ENCODE data around the gene TEX53. TPM values are rescaled to one million over a fixed set of nuclear protein-coding genes. Genes with fewer than 3 reads are reported as not detected.

The TEX53 gene
- total RNA-seq, 4 donors from 2014 or later, result not detected

GRCh38 chr9:114671605-114672004 lies 14.0 kb upstream of the TEX53 start:
- DNase-seq (ENCODE audit: low spot score in 2 of 2), result no peak
- intact Hi-C loops (cut with DNase I; ENCODE audit: low total_unique reads), result no loop called here
- TF ChIP-seq POLR2A (IDR thresholded peaks at IDR 0.05), result no peak
- TF ChIP-seq CTCF (IDR thresholded peaks at IDR 0.05), result no peak
- WGBS, 2 donors, result 40 to 50% methylated on average over 1 of the region's 1 CpG
- H3K4me3 ChIP-seq (ENCODE audit: low read depth, poor library complexity, severe bottlenecking), result no peak overlapping the region

GRCh38 chr9:114669961-114670360 lies 12.4 kb upstream of the TEX53 start:
- no peak overlapping the region for H3K4me3 ChIP-seq (ENCODE audit: low read depth, poor library complexity, severe bottlenecking)
- intact Hi-C loops (cut with DNase I; ENCODE audit: low total_unique reads), result no loop called here
- no peak for TF ChIP-seq CTCF (IDR thresholded peaks at IDR 0.05)
- TF ChIP-seq POLR2A (IDR thresholded peaks at IDR 0.05), result no peak
- DNase-seq (ENCODE audit: low spot score in 2 of 2), result no peak

GRCh38 chr9:114668146-114668545 lies 10.5 kb upstream of the TEX53 start:
- DNase-seq (ENCODE audit: low spot score in 2 of 2), result no peak
- WGBS, 2 donors, result 74 to 78% methylated on average over 6 of the region's 6 CpGs

GRCh38 chr9:114666851-114667250 lies 9.2 kb upstream of the TEX53 start:
- 63 to 84% methylated on average over 4 of the region's 4 CpGs for WGBS, 2 donors
- no peak overlapping the region for H3K4me3 ChIP-seq (ENCODE audit: low read depth, poor library complexity, severe bottlenecking)
- intact Hi-C loops (cut with DNase I; ENCODE audit: low total_unique reads), result no loop called here
- TF ChIP-seq POLR2A (IDR thresholded peaks at IDR 0.05), result no peak
- no peak for TF ChIP-seq CTCF (IDR thresholded peaks at IDR 0.05)
- no peak for DNase-seq (ENCODE audit: low spot score in 2 of 2)

More at GRCh38 chr9:114668146-114668545, 10.5 kb upstream of the TEX53 start:
- no peak overlapping the region for H3K4me3 ChIP-seq (ENCODE audit: low read depth, poor library complexity, severe bottlenecking)
- no peak for TF ChIP-seq CTCF (IDR thresholded peaks at IDR 0.05)
- no peak for TF ChIP-seq POLR2A (IDR thresholded peaks at IDR 0.05)
- intact Hi-C loops (cut with DNase I; ENCODE audit: low total_unique reads), result no loop called here

- H3K4me3 ChIP-seq (ENCODE audit: low read depth, poor library complexity, severe bottlenecking), result no peak overlapping the region
- no peak for TF ChIP-seq CTCF (IDR thresholded peaks at IDR 0.05)
- no peak for TF ChIP-seq POLR2A (IDR thresholded peaks at IDR 0.05)
- 95 to 97% methylated on average over 5 of the region's 5 CpGs for WGBS, 2 donors
- no peak for DNase-seq (ENCODE audit: low spot score in 2 of 2)
- intact Hi-C loops (cut with DNase I; ENCODE audit: low total_unique reads), result no loop called here
Observed at GRCh38 chr9:114666401-114666800, 8.8 kb upstream of the TEX53 start.

- TF ChIP-seq CTCF (IDR thresholded peaks at IDR 0.05) (no peak), POLR2A (IDR thresholded peaks at IDR 0.05) (no peak)
- no peak overlapping the region for H3K4me3 ChIP-seq (ENCODE audit: low read depth, poor library complexity, severe bottlenecking)
- 79% methylated on average over 3 of the region's 3 CpGs for WGBS, 2 donors
- no peak for DNase-seq (ENCODE audit: low spot score in 2 of 2)
- intact Hi-C loops (cut with DNase I; ENCODE audit: low total_unique reads), result no loop called here
Observed at GRCh38 chr9:114664181-114664580, 6.6 kb upstream of the TEX53 start.

Data from lower leg skin (tissue), 4 donors.